ENCODE measurements around the gene ASIC1. TPM values are rescaled to one million over a fixed set of nuclear protein-coding genes. Genes with fewer than 3 reads are reported as not detected.

Gene ASIC1
- total and polyA plus RNA-seq, 2 of the 13 experiments (the other 11 are each of a cell fraction or from before 2014, with no cell fraction given): 0.44 to 1.5 TPM

DNA sequence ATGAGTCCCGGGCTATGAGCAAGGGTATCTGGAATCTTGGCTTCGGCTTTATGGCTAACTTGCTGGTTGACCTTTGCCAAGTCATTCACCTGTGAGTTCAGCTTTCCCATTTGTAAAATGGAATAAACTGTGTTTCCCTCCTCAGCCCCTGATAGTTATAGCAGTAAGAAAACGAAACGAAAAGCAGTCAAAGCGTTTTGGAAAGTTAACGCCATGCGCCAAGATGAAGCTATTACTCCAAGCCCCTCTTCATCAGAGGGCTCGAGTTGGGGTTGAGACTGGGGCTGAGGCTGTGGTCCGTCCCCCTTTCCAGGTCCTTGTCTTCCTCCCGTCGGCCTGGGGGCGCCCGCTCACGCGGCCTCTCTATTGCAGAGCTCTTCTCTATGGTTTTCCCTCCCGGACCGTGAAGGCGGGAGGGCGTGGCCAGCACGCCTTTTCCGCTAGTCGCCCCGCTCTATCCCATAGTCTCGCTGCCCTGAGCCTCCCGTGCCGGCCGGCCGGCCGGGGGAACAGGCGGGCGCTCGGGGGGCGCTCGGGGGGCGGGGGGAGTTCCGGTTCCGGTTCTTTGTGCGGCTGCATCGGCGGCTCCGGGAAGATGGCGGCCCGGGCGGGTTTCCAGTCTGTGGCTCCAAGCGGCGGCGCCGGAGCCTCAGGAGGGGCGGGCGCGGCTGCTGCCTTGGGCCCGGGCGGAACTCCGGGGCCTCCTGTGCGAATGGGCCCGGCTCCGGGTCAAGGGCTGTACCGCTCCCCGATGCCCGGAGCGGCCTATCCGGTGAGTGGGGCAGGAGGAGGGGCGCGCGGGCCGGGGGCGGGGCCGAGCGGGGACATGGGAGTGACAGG is 27.6 kb downstream of the ASIC1 start, which contains the start of gene SMARCD1 (continued):
- TF ChIP-seq, protein P1, sequence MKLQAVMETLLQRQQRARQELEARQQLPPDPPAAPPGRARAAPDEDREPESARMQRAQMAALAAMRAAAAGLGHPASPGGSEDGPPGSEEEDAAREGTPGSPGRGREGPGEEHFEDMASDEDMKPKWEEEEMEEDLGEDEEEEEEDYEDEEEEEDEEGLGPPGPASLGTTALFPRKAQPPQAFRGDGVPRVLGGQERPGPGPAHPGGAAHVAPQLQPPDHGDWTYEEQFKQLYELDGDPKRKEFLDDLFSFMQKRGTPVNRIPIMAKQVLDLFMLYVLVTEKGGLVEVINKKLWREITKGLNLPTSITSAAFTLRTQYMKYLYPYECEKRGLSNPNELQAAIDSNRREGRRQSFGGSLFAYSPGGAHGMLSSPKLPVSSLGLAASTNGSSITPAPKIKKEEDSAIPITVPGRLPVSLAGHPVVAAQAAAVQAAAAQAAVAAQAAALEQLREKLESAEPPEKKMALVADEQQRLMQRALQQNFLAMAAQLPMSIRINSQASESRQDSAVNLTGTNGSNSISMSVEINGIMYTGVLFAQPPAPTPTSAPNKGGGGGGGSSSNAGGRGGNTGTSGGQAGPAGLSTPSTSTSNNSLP (IDR thresholded peaks at IDR 0.05; ENCODE audit: low read depth, low read length): no peak
- TF ChIP-seq HCFC1 (IDR thresholded peaks at IDR 0.05; ENCODE audit: low read depth, low read length) (peak; percentile 44; the same call in 1 of the 2 replicates), POLR2AphosphoS5 (IDR thresholded peaks at IDR 0.05; ENCODE audit: low read depth, low read length) (peak; percentile 39; the same call in 1 of the 2 replicates), GABPB1 (CRISPR knock-in tag; IDR thresholded peaks at IDR 0.05) (peak; percentile 91), KAT2B (IDR thresholded peaks at IDR 0.05; ENCODE audit: borderline replicate concordance, low read depth, low read length) (no peak), ZFP36L1 (CRISPR knock-in tag; IDR thresholded peaks at IDR 0.05) (no peak), MXD4 (CRISPR knock-in tag; IDR thresholded peaks at IDR 0.05) (0 out of 2 replicates have a peak, but pooled peaks have one; percentile 22), ETV5 (CRISPR knock-in tag; IDR thresholded peaks at IDR 0.05; ENCODE audit: borderline replicate concordance) (0 out of 2 replicates have a peak, but pooled peaks have one; percentile 10), ZNF556 (CRISPR knock-in tag; IDR thresholded peaks at IDR 0.05; ENCODE audit: borderline replicate concordance) (no peak; the same call in 1 of the 2 replicates), KLF15 (CRISPR knock-in tag; IDR thresholded peaks at IDR 0.05; ENCODE audit: borderline replicate concordance) (no peak), GTF2F1 (IDR thresholded peaks at IDR 0.05; ENCODE audit: low read length) (no peak), CCAR2 (optimal IDR thresholded peaks at IDR 0.05; ENCODE audit: low read depth, low read length) (no peak), KDM4B (CRISPR knock-in tag; IDR thresholded peaks at IDR 0.05) (peak; percentile 67; the same call in 1 of the 2 replicates), SALL2 (CRISPR knock-in tag; IDR thresholded peaks at IDR 0.05) (0 out of 2 replicates have a peak, but pooled peaks have one; percentile 30), STAT5B (CRISPR knock-in tag; IDR thresholded peaks at IDR 0.05) (no peak), ATAD3A (CRISPR knock-in tag; IDR thresholded peaks at IDR 0.05) (no peak), YEATS4 (CRISPR knock-in tag; IDR thresholded peaks at IDR 0.05; ENCODE audit: borderline replicate concordance) (0 out of 2 replicates have a peak, but pooled peaks have one; percentile 31), SP2 (CRISPR knock-in tag; IDR thresholded peaks at IDR 0.05) (peak; percentile 45; the same call in 1 of the 2 replicates)
- TF ChIP-seq, protein P2, sequence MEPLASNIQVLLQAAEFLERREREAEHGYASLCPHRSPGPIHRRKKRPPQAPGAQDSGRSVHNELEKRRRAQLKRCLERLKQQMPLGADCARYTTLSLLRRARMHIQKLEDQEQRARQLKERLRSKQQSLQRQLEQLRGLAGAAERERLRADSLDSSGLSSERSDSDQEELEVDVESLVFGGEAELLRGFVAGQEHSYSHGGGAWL (CRISPR knock-in tag; IDR thresholded peaks at IDR 0.05): peak; percentile 13; the same call in 1 of the 2 replicates
- TF ChIP-seq, protein P3, sequence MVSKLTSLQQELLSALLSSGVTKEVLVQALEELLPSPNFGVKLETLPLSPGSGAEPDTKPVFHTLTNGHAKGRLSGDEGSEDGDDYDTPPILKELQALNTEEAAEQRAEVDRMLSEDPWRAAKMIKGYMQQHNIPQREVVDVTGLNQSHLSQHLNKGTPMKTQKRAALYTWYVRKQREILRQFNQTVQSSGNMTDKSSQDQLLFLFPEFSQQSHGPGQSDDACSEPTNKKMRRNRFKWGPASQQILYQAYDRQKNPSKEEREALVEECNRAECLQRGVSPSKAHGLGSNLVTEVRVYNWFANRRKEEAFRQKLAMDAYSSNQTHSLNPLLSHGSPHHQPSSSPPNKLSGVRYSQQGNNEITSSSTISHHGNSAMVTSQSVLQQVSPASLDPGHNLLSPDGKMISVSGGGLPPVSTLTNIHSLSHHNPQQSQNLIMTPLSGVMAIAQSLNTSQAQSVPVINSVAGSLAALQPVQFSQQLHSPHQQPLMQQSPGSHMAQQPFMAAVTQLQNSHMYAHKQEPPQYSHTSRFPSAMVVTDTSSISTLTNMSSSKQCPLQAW (CRISPR knock-in tag; IDR thresholded peaks at IDR 0.05): peak; percentile 86
- TF ChIP-seq, protein P4, sequence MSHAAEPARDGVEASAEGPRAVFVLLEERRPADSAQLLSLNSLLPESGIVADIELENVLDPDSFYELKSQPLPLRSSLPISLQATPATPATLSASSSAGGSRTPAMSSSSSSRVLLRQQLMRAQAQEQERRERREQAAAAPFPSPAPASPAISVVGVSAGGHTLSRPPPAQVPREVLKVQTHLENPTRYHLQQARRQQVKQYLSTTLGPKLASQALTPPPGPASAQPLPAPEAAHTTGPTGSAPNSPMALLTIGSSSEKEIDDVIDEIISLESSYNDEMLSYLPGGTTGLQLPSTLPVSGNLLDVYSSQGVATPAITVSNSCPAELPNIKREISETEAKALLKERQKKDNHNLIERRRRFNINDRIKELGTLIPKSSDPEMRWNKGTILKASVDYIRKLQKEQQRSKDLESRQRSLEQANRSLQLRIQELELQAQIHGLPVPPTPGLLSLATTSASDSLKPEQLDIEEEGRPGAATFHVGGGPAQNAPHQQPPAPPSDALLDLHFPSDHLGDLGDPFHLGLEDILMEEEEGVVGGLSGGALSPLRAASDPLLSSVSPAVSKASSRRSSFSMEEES (CRISPR knock-in tag; IDR thresholded peaks at IDR 0.05): peak; percentile 52; the same call in 1 of the 2 replicates

Measured in HepG2 (cell line).